Loucy (cell line): ENCODE measurements around the gene DENND2A.

Source experiments
- CTCF ChIP-seq: fragments of 200-600 bp; sonication (generic); conservative IDR thresholded peaks from 2 replicates; pipeline ENCODE4 v1.5.1; 2014; ENCODE audit warnings: mild to moderate bottlenecking, antibody characterized with exemption, low read length
- EZH2phosphoT487 ChIP-seq: fragments of 200-600 bp; IDR thresholded peaks from 2 replicates; pipeline ENCODE4 v1.6.1; 2018; ENCODE audit warnings: antibody characterized with exemption, mild to moderate bottlenecking, moderate library complexity, borderline replicate concordance

- TF ChIP-seq CTCF (no peak), EZH2phosphoT487 (no peak)
Observed at GRCh38 chr7:140610204-140611165, 30.1 kb downstream of the DENND2A start.
